Tibial nerve (tissue), 3 donors: ENCODE results near the gene ABHD1.

Source experiments
- POLR2A ChIP-seq, 2 donors: fragments of 450-650 bp; IDR thresholded peaks; one replicate each; pipeline ENCODE4 v1.6.1; 2017; ENCODE audit warnings: antibody characterized with exemption in 2 of 2, mild to moderate bottlenecking in 2 of 2, moderate library complexity in 2 of 2
- TF ChIP-seq, protein P1 (sequence below), 5 experiments: fragments of 200-600 bp in 3 of 5; fragments of 450-650 bp in 2 of 5; sonication (generic) in 3 of 5; IDR thresholded peaks; one replicate each; pipeline ENCODE4 v1.5.1; 2016 to 2019; ENCODE audit warnings: antibody characterized with exemption in 5 of 5, mild to moderate bottlenecking in 3 of 5, moderate library complexity in 2 of 5

DNA sequence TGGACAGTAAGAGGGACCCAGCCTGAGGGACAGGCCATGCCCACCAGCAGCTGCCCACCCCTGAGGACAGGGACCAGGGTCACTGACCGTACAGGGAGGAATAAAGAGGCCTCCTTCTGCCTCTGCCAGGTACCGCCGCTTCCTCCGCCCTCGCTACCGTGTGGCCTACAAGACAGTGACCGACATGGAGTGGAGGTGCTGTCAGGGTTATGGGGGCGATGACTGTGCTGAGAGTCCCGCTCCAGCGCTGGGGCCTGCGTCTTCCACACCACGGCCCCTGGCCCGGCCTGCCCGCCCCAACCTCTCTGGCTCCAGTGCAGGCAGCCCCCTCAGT is 43.0 kb upstream of the ABHD1 start:
- TF ChIP-seq, protein P1, sequence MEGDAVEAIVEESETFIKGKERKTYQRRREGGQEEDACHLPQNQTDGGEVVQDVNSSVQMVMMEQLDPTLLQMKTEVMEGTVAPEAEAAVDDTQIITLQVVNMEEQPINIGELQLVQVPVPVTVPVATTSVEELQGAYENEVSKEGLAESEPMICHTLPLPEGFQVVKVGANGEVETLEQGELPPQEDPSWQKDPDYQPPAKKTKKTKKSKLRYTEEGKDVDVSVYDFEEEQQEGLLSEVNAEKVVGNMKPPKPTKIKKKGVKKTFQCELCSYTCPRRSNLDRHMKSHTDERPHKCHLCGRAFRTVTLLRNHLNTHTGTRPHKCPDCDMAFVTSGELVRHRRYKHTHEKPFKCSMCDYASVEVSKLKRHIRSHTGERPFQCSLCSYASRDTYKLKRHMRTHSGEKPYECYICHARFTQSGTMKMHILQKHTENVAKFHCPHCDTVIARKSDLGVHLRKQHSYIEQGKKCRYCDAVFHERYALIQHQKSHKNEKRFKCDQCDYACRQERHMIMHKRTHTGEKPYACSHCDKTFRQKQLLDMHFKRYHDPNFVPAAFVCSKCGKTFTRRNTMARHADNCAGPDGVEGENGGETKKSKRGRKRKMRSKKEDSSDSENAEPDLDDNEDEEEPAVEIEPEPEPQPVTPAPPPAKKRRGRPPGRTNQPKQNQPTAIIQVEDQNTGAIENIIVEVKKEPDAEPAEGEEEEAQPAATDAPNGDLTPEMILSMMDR (IDR thresholded peaks at IDR 0.05), result no peak
- TF ChIP-seq POLR2A (IDR thresholded peaks at IDR 0.05), result no peak
